SK-N-SH (cell line): Measurements from ENCODE around the gene POM121L2.
"Not testable (repeated sequence)": the region's sequence is repeated elsewhere in the genome, so short reads cannot be mapped to it uniquely, and the experiment has no call there.

Experiments used
- CHD2 ChIP-seq: fragments of 150-350 bp; IDR thresholded peaks from 2 replicates; pipeline ENCODE4 v1.6.1; 2018; ENCODE audit warnings: low read length; ENCODE audit not compliant: partially characterized antibody
- RXRA ChIP-seq: IDR thresholded peaks from 2 replicates; pipeline ENCODE4 v1.4.0; 2012; ENCODE audit warnings: low read depth, mild to moderate bottlenecking, borderline replicate concordance
- TF ChIP-seq, protein P1 (sequence below): fragments of 200-600 bp; sonication (generic); IDR thresholded peaks from 2 replicates; pipeline ENCODE4 v1.6.1; 2017; ENCODE audit warnings: antibody characterized with exemption, mild to moderate bottlenecking, moderate library complexity

- TF ChIP-seq, protein P1, sequence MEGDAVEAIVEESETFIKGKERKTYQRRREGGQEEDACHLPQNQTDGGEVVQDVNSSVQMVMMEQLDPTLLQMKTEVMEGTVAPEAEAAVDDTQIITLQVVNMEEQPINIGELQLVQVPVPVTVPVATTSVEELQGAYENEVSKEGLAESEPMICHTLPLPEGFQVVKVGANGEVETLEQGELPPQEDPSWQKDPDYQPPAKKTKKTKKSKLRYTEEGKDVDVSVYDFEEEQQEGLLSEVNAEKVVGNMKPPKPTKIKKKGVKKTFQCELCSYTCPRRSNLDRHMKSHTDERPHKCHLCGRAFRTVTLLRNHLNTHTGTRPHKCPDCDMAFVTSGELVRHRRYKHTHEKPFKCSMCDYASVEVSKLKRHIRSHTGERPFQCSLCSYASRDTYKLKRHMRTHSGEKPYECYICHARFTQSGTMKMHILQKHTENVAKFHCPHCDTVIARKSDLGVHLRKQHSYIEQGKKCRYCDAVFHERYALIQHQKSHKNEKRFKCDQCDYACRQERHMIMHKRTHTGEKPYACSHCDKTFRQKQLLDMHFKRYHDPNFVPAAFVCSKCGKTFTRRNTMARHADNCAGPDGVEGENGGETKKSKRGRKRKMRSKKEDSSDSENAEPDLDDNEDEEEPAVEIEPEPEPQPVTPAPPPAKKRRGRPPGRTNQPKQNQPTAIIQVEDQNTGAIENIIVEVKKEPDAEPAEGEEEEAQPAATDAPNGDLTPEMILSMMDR = not testable (repeated sequence)
- not testable (repeated sequence) for TF ChIP-seq CHD2, RXRA
These were observed 45.1 kb downstream of the POM121L2 start for GRCh38 chr6:27267003-27267402.
